HCT116 (cell line): ENCODE data around the gene ADCY1. TPM values are rescaled to one million over a fixed set of nuclear protein-coding genes. Genes with fewer than 3 reads are reported as not detected.

Experiments
- ATAC-seq: fragments of 200-7000 bp; cut with Tn5 transposase; 2 replicates; pipeline ENCODE4 v1.9.1; 2020; ENCODE audit warnings: mild to moderate bottlenecking, moderate library complexity
- BruUV-seq: library from RNA; stranded (reverse); fragments of 400-500 nt; replicated peaks from 2 replicates; lab custom pipeline; 2021; lab: Mats Ljungman, UMichigan
- CTCF ChIA-PET: fragments of 300-600 bp; sonication (Branson Sonifier 250); formaldehyde crosslinking; loops from one replicate; lab custom pipeline; 2021; ENCODE audit warnings: antibody characterized with exemption; lab: Charles Lee
- POLR2A ChIA-PET: fragments of 300-600, 350-600 bp; sonication (Branson Sonifier 250); formaldehyde crosslinking; loops from one replicate; lab custom pipeline; 2021; ENCODE audit warnings: antibody characterized with exemption; lab: Charles Lee
- RAD21 ChIA-PET, 2 experiments: fragments of 300-600 bp; sonication (Branson Sonifier 250); formaldehyde crosslinking; loops; one replicate each; lab custom pipeline; 2023; ENCODE audit warnings: low total read pairs in 2 of 2; ENCODE audit not compliant: uncharacterized antibody in 2 of 2, unreplicated experiment in 2 of 2, low non-redundant PET in 1 of 2; lab: Charles Lee
- DNase-seq: peaks from one replicate; pipeline ENCODE4 v3.0.0-alpha.2; 2010; ENCODE audit warnings: low read depth, low spot score
- H2AFZ ChIP-seq: fragments of 200-600 bp; shearing (Covaris generic), sonication (generic); 2 replicates; pipeline ENCODE4 v1.6.1; 2017; ENCODE audit warnings: low read depth, mixed run types, mixed read lengths, antibody characterized with exemption, low read length; ENCODE audit not compliant: poor library complexity, severe bottlenecking
- H3K27ac ChIP-seq: 2 replicates; pipeline ENCODE4 v1.5.1; 2012; ENCODE audit warnings: low read depth, low read length
- H3K27me3 ChIP-seq: fragments of 200-600 bp; sonication (generic); 2 replicates; pipeline ENCODE4 v1.6.1; 2016; ENCODE audit warnings: mixed run types, low read length, mixed read lengths; ENCODE audit not compliant: insufficient read depth
- H3K36me3 ChIP-seq, 2 experiments: fragments of 200-500 bp in 1 of 2; fragments of 200-600 bp in 1 of 2; sonication (Bioruptor generic) in 1 of 2; sonication (generic) in 1 of 2; 2 replicates each; pipeline versions ENCODE4 v1.5.1 to v1.6.1; 2014 to 2016; ENCODE audit warnings: low read length in 2 of 2, inconsistent platforms in 1 of 2, mixed read lengths in 1 of 2, mixed run types in 1 of 2; ENCODE audit not compliant: insufficient read depth in 2 of 2, control insufficient read depth in 1 of 2
- H3K4me1 ChIP-seq, 2 experiments: fragments of 200-600 bp in 1 of 2; sonication (generic) in 1 of 2; 2 replicates each; pipeline versions ENCODE4 v1.5.1 to v1.6.1; 2012 to 2017; ENCODE audit warnings: low read length in 2 of 2, inconsistent platforms in 1 of 2, mild to moderate bottlenecking in 1 of 2, mixed read lengths in 1 of 2, mixed run types in 1 of 2, moderate library complexity in 1 of 2; ENCODE audit not compliant: insufficient read depth in 2 of 2, control insufficient read depth in 1 of 2
- H3K4me2 ChIP-seq: fragments of 200-600 bp; sonication (generic); 2 replicates; pipeline ENCODE4 v1.6.1; 2017; ENCODE audit warnings: mixed run types, low read length, mixed read lengths
- H3K4me3 ChIP-seq, 2 experiments: fragments of 200-600 bp in 1 of 2; sonication (generic) in 1 of 2; replicated peaks in 1 of 2; 2 replicates each; pipeline ENCODE4 v1.5.1; 2011 to 2016; ENCODE audit warnings: low read length in 2 of 2, control low read depth in 1 of 2, low read depth in 1 of 2, mild to moderate bottlenecking in 1 of 2, mixed read lengths in 1 of 2, mixed run types in 1 of 2
- H3K79me2 ChIP-seq: fragments of 200-600 bp; sonication (generic); 2 replicates; pipeline ENCODE4 v1.6.1; 2017; ENCODE audit warnings: mild to moderate bottlenecking, mixed run types, low read length, moderate library complexity, mixed read lengths; ENCODE audit not compliant: insufficient read depth
- H3K9ac ChIP-seq: fragments of 200-600 bp; sonication (generic); 2 replicates; pipeline ENCODE4 v1.6.1; 2016; ENCODE audit warnings: low read length, mixed read lengths
- H3K9me2 ChIP-seq: fragments of 200-600 bp; sonication (generic), shearing (Covaris generic); 2 replicates; pipeline ENCODE4 v1.6.1; 2017; ENCODE audit warnings: mixed run types, mild to moderate bottlenecking, moderate library complexity; ENCODE audit not compliant: insufficient read depth
- H3K9me3 ChIP-seq, 2 experiments: fragments of 200-500 bp in 1 of 2; fragments of 200-600 bp in 1 of 2; sonication (Bioruptor generic) in 1 of 2; sonication (generic) in 1 of 2; 2 replicates each; pipeline ENCODE4 v1.6.1; 2014 to 2017; ENCODE audit warnings: low read length in 2 of 2, mixed read lengths in 2 of 2, inconsistent platforms in 1 of 2, low read depth in 1 of 2, mild to moderate bottlenecking in 1 of 2, mixed run types in 1 of 2, moderate library complexity in 1 of 2; ENCODE audit not compliant: control insufficient read depth in 1 of 2, insufficient read depth in 1 of 2
- H4K20me1 ChIP-seq: fragments of 200-600 bp; sonication (generic), shearing (Covaris generic); 2 replicates; pipeline ENCODE4 v1.6.1; 2017; ENCODE audit warnings: mixed run types, mild to moderate bottlenecking, moderate library complexity; ENCODE audit not compliant: insufficient read depth
- ATF3 ChIP-seq: IDR thresholded peaks from 2 replicates; pipeline ENCODE4 v1.6.1; 2012
- CBX3 ChIP-seq: IDR thresholded peaks from 2 replicates; pipeline ENCODE4 v1.6.1; 2012; ENCODE audit warnings: low read depth
- CEBPB ChIP-seq: IDR thresholded peaks from 2 replicates; pipeline ENCODE4 v1.6.1; 2012; ENCODE audit warnings: low read depth
- FOSL1 ChIP-seq: IDR thresholded peaks from 2 replicates; pipeline ENCODE4 v1.6.1; 2012; ENCODE audit warnings: low read depth
- JUND ChIP-seq: IDR thresholded peaks from 2 replicates; pipeline ENCODE4 v1.6.1; 2012
- POLR2A ChIP-seq: IDR thresholded peaks from 2 replicates; pipeline ENCODE4 v1.7.0; 2011; ENCODE audit warnings: borderline replicate concordance; ENCODE audit not compliant: insufficient read depth, insufficient read length; ENCODE audit errors: extremely low read depth
- RAD21 ChIP-seq: IDR thresholded peaks from 2 replicates; pipeline ENCODE4 v1.6.1; 2012; ENCODE audit warnings: low read depth, mild to moderate bottlenecking
- REST ChIP-seq: IDR thresholded peaks from 2 replicates; pipeline ENCODE4 v1.6.1; 2012; ENCODE audit warnings: low read depth
- SIN3A ChIP-seq: IDR thresholded peaks from 2 replicates; pipeline ENCODE4 v1.6.1; 2012; ENCODE audit warnings: low read depth
- SP1 ChIP-seq: IDR thresholded peaks from 2 replicates; pipeline ENCODE4 v1.6.1; 2012; ENCODE audit warnings: low read depth
- TCF7L2 ChIP-seq: IDR thresholded peaks from 2 replicates; pipeline ENCODE4 v1.7.0; 2011; ENCODE audit warnings: borderline replicate concordance, inconsistent platforms; ENCODE audit not compliant: insufficient read depth, insufficient read length; ENCODE audit errors: extremely low read depth
- YY1 ChIP-seq: IDR thresholded peaks from 2 replicates; pipeline ENCODE4 v1.6.1; 2011; ENCODE audit warnings: low read length, low read depth, moderate library complexity, mild to moderate bottlenecking; ENCODE audit not compliant: insufficient replicate concordance; ENCODE audit errors: extremely low read depth
- ZFX ChIP-seq: fragments of 450-650 bp; IDR thresholded peaks from 2 replicates; pipeline ENCODE4 v1.6.1; 2017
- ZNF274 ChIP-seq: fragments of 200-500 bp; sonication (Bioruptor generic); IDR thresholded peaks from 2 replicates; pipeline ENCODE4 v1.6.1; 2014; ENCODE audit warnings: mild to moderate bottlenecking, low read depth, low read length, inconsistent platforms
- intact Hi-C: fragments of 100-400 bp; cut with micrococcal nuclease; formaldehyde crosslinking; loops from 2 replicates; pipeline ENCODE4 v1.10.0; 2022
- total RNA-seq: library from RNA; stranded (reverse); gene quantifications from one replicate; pipeline ENCODE4 v1.2.1, GENCODE V29; 2021; ENCODE audit not compliant: unreplicated experiment
- TF ChIP-seq, protein P1 (sequence below): IDR thresholded peaks from 2 replicates; pipeline ENCODE4 v1.6.1; 2011; ENCODE audit warnings: mild to moderate bottlenecking, low read length, moderate library complexity; ENCODE audit not compliant: insufficient replicate concordance; ENCODE audit errors: extremely low read depth

The ADCY1 gene
- total RNA-seq, 1 experiment from 2014 or later, result 0.05 TPM

GRCh38 chr7:45660201-45660900 lies 86.2 kb downstream of the ADCY1 start:
- no peak overlapping the region for H3K4me2 ChIP-seq
- CTCF ChIA-PET, result no interaction called here
- RAD21 ChIA-PET, result no interaction called here
- intact Hi-C loops, result no loop called here
- no peak for TF ChIP-seq POLR2A
- no peak for TF ChIP-seq ATF3
- no peak for TF ChIP-seq CBX3
- TF ChIP-seq REST, result no peak
- no peak for TF ChIP-seq TCF7L2
- TF ChIP-seq, protein P1, sequence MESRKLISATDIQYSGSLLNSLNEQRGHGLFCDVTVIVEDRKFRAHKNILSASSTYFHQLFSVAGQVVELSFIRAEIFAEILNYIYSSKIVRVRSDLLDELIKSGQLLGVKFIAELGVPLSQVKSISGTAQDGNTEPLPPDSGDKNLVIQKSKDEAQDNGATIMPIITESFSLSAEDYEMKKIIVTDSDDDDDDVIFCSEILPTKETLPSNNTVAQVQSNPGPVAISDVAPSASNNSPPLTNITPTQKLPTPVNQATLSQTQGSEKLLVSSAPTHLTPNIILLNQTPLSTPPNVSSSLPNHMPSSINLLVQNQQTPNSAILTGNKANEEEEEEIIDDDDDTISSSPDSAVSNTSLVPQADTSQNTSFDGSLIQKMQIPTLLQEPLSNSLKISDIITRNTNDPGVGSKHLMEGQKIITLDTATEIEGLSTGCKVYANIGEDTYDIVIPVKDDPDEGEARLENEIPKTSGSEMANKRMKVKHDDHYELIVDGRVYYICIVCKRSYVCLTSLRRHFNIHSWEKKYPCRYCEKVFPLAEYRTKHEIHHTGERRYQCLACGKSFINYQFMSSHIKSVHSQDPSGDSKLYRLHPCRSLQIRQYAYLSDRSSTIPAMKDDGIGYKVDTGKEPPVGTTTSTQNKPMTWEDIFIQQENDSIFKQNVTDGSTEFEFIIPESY, result no peak
- no peak for TF ChIP-seq ZNF274
- no peak for TF ChIP-seq JUND
- no peak for TF ChIP-seq YY1
- TF ChIP-seq ZFX, result no peak
- no peak for TF ChIP-seq CEBPB
- TF ChIP-seq SIN3A, result no peak
- TF ChIP-seq FOSL1, result no peak
- no peak for TF ChIP-seq SP1
- TF ChIP-seq RAD21, result no peak
- H3K4me1 ChIP-seq, result no peaks in the 10 kb centered on the region
- H3K27me3 ChIP-seq, result no peaks in the 10 kb centered on the region
- H3K9me3 ChIP-seq, result no peaks in the 10 kb centered on the region
- DNase-seq, result no peak
- H4K20me1 ChIP-seq, result no peaks in the 10 kb centered on the region
- no peaks in the 10 kb centered on the region for H3K79me2 ChIP-seq
- H3K36me3 ChIP-seq, result no peaks in the 10 kb centered on the region
- H3K4me3 ChIP-seq, result no peak overlapping the region
- H2AFZ ChIP-seq, result no peak overlapping the region
- H3K27ac ChIP-seq, result no peak overlapping the region
- POLR2A ChIA-PET, result no interaction called here
- no peaks in the 10 kb centered on the region for H3K9me2 ChIP-seq
- H3K9ac ChIP-seq, result no peak overlapping the region
- BruUV-seq, result no TSS peak
- ATAC-seq, result no peak
